GM19240 (cell line): ENCODE results near the gene GAREM1.
"Not testable (repeated sequence)": the region's sequence is repeated elsewhere in the genome, so short reads cannot be mapped to it uniquely, and the experiment has no call there.

Experiments
- DNase-seq: peaks from one replicate; pipeline ENCODE4 v3.0.0; 2011; ENCODE audit warnings: low spot score; ENCODE audit not compliant: insufficient read length

GAREM1 gene

GRCh38 chr18:32259553-32259952, 211.1 kb downstream of the GAREM1 start:
- DNase-seq: no peak

- no peak for DNase-seq
These were observed 212.0 kb downstream of the GAREM1 start for GRCh38 chr18:32258558-32259204.

- DNase-seq: no peak
These were observed 212.5 kb downstream of the GAREM1 start for GRCh38 chr18:32258148-32258547.

GRCh38 chr18:32257084-32257785, 213.4 kb downstream of the GAREM1 start:
- no peak for DNase-seq

GRCh38 chr18:32255570-32255969, 215.1 kb downstream of the GAREM1 start:
- no peak for DNase-seq

GRCh38 chr18:32252141-32252860, 218.4 kb downstream of the GAREM1 start:
- DNase-seq: no peak

- DNase-seq: no peak
These were observed 219.2 kb downstream of the GAREM1 start for GRCh38 chr18:32251466-32251865.

- no peak for DNase-seq
These were observed 221.3 kb downstream of the GAREM1 start for GRCh38 chr18:32249147-32249929.

GRCh38 chr18:32244881-32245280, 225.8 kb downstream of the GAREM1 start:
- DNase-seq: no peak

- no peak for DNase-seq
These were observed 227.3 kb downstream of the GAREM1 start for GRCh38 chr18:32243358-32243757.

GRCh38 chr18:32242395-32242794, 228.3 kb downstream of the GAREM1 start:
- no peak for DNase-seq

- no peak for DNase-seq
These were observed 231.9 kb downstream of the GAREM1 start for GRCh38 chr18:32238635-32239268.

GRCh38 chr18:32237049-32237448, 233.6 kb downstream of the GAREM1 start:
- no peak for DNase-seq

GRCh38 chr18:32233348-32233747, 237.3 kb downstream of the GAREM1 start:
- not testable (repeated sequence) for DNase-seq

- DNase-seq: no peak
These were observed 251.2 kb downstream of the GAREM1 start for GRCh38 chr18:32219431-32220018.

- DNase-seq: no peak
These were observed 254.3 kb downstream of the GAREM1 start for GRCh38 chr18:32216390-32216789.

- no peak for DNase-seq
These were observed 257.0 kb downstream of the GAREM1 start for GRCh38 chr18:32213693-32214092.
